Mesothelial cell of epicardium (in vitro differentiated cells): ENCODE results near the gene NDUFA11. TPM values are rescaled to one million over a fixed set of nuclear protein-coding genes. Genes with fewer than 3 reads are reported as not detected.

Experiments
- DNase-seq, 2 experiments: peaks; one replicate each; pipeline ENCODE4 v3.0.0; 2021; ENCODE audit warnings: low spot score in 2 of 2; ENCODE audit not compliant: unreplicated experiment in 2 of 2
- H3K27ac Mint-ChIP-seq: 2 replicates; pipeline ENCODE4 v1.8.0; 2021; ENCODE audit warnings: mixed read lengths
- H3K27me3 Mint-ChIP-seq: 2 replicates; pipeline ENCODE4 v1.8.0; 2021; ENCODE audit warnings: low read depth, mixed read lengths
- H3K36me3 Mint-ChIP-seq: 2 replicates; pipeline ENCODE4 v1.8.0; 2021; ENCODE audit warnings: mixed read lengths
- H3K4me1 Mint-ChIP-seq: 2 replicates; pipeline ENCODE4 v1.8.0; 2021; ENCODE audit warnings: mixed read lengths
- H3K4me3 Mint-ChIP-seq: 2 replicates; pipeline ENCODE4 v1.8.0; 2021; ENCODE audit warnings: mild to moderate bottlenecking, moderate library complexity, mixed read lengths
- H3K9me3 Mint-ChIP-seq: 2 replicates; pipeline ENCODE4 v1.8.0; 2021; ENCODE audit warnings: mixed read lengths
- CTCF ChIP-seq: fragments of 200-600 bp; sonication (generic); IDR thresholded peaks from one replicate; pipeline ENCODE4 v1.5.0; 2021; ENCODE audit warnings: antibody characterized with exemption; ENCODE audit not compliant: unreplicated experiment
- total RNA-seq: library from RNA; stranded (reverse); gene quantifications from 3 replicates; pipeline ENCODE4 v1.2.1, GENCODE V29; 2021

NDUFA11 gene
- total RNA-seq, result 229 to 235 TPM (median 233 TPM) in 3 replicates

DNA sequence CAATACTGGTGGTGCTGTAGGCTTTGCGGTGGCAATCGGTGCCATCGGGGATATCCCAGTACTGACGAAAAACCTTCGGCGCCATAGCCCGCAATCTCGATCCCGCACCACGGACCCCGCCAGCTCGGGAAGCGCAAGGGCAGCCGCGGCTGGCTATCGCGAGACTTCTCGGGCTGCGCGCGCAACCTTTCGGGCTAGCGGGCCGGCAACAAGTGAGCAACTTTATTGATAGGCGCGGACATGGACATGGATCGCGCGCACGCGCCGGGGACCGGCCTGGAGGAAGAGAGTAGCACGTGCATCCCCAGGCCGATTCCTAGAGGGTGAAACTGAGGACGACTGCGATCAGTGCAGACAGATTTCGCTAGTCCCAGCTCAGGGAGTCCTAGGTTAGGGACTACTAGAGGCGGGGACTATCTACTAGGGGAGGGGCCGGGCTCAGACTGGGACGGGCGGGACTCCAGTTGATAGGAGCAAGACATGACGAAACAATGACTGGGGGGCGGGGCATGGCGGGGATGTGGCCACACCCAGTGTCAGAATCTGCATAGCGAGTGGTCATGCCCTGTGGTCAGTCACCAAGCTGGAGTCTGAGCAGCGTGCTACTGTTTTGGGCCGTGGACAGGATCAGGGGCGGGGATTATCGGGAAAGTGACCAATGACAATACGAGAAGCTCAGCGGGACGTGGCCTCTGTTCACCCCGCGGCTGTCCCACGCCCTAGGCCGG lies at the start of gene NDUFA11:
Gene NDUFA11, minus strand, starts transcription at position 167 of the 728 bp plus-strand sequence. Its CDS starts 82 bp downstream, at position 85.
- peaks cover 11% of the 10 kb centered on the region for H3K36me3 Mint-ChIP-seq
- peak within 1 kb of the TSS; percentile 98 for H3K4me3 Mint-ChIP-seq
- DNase-seq, result peak; percentile 99
- H3K27me3 Mint-ChIP-seq, result no peaks in the 10 kb centered on the region
- no peaks in the 10 kb centered on the region for H3K9me3 Mint-ChIP-seq
- no peak for TF ChIP-seq CTCF
- peak within 1 kb of the TSS; percentile 99 for H3K27ac Mint-ChIP-seq
- peaks cover 10% of the 10 kb centered on the region for H3K4me1 Mint-ChIP-seq

- H3K27ac Mint-ChIP-seq, result peak overlapping the region; percentile 52
- DNase-seq, result no peak
- no peaks in the 10 kb centered on the region for H3K9me3 Mint-ChIP-seq
- no peak for TF ChIP-seq CTCF
- H3K4me1 Mint-ChIP-seq, result peaks cover 81% of the 10 kb centered on the region
- no peaks in the 10 kb centered on the region for H3K27me3 Mint-ChIP-seq
- H3K4me3 Mint-ChIP-seq, result no peak overlapping the region
- H3K36me3 Mint-ChIP-seq, result peaks cover 3% of the 10 kb centered on the region
Observed at GRCh38 chr19:5953030-5953589, 49.5 kb upstream of the NDUFA11 start.

GRCh38 chr19:5952193-5953029 lies 48.8 kb upstream of the NDUFA11 start:
- H3K4me1 Mint-ChIP-seq, result peaks cover 79% of the 10 kb centered on the region
- DNase-seq, result no peak
- H3K27me3 Mint-ChIP-seq, result no peaks in the 10 kb centered on the region
- TF ChIP-seq CTCF, result no peak
- H3K9me3 Mint-ChIP-seq, result no peaks in the 10 kb centered on the region
- H3K36me3 Mint-ChIP-seq, result peaks cover 4% of the 10 kb centered on the region
- peak overlapping the region; percentile 56 for H3K27ac Mint-ChIP-seq
- no peak overlapping the region for H3K4me3 Mint-ChIP-seq

GRCh38 chr19:5951338-5951861 lies 47.8 kb upstream of the NDUFA11 start:
- Mint-ChIP-seq H3K9me3 (no peaks in the 10 kb centered on the region), H3K27ac (peak overlapping the region; percentile 81), H3K4me1 (peaks cover 74% of the 10 kb centered on the region), H3K27me3 (no peaks in the 10 kb centered on the region), H3K4me3 (no peak overlapping the region), H3K36me3 (peaks cover 4% of the 10 kb centered on the region)
- no peak for TF ChIP-seq CTCF
- DNase-seq, result no peak

- DNase-seq, result no peak
- H3K4me3 Mint-ChIP-seq, result no peak overlapping the region
- TF ChIP-seq CTCF, result no peak
- peak overlapping the region; percentile 81 for H3K27ac Mint-ChIP-seq
- H3K36me3 Mint-ChIP-seq, result peaks cover 4% of the 10 kb centered on the region
- H3K9me3 Mint-ChIP-seq, result no peaks in the 10 kb centered on the region
- H3K4me1 Mint-ChIP-seq, result peaks cover 69% of the 10 kb centered on the region
- no peaks in the 10 kb centered on the region for H3K27me3 Mint-ChIP-seq
Observed at GRCh38 chr19:5950741-5951140, 47.2 kb upstream of the NDUFA11 start.
